ENCODE results near the gene NR0B2. TPM values are rescaled to one million over a fixed set of nuclear protein-coding genes. Genes with fewer than 3 reads are reported as not detected.

Gene NR0B2
- not detected in 2 replicates for polyA plus RNA-seq (2013)

DNA sequence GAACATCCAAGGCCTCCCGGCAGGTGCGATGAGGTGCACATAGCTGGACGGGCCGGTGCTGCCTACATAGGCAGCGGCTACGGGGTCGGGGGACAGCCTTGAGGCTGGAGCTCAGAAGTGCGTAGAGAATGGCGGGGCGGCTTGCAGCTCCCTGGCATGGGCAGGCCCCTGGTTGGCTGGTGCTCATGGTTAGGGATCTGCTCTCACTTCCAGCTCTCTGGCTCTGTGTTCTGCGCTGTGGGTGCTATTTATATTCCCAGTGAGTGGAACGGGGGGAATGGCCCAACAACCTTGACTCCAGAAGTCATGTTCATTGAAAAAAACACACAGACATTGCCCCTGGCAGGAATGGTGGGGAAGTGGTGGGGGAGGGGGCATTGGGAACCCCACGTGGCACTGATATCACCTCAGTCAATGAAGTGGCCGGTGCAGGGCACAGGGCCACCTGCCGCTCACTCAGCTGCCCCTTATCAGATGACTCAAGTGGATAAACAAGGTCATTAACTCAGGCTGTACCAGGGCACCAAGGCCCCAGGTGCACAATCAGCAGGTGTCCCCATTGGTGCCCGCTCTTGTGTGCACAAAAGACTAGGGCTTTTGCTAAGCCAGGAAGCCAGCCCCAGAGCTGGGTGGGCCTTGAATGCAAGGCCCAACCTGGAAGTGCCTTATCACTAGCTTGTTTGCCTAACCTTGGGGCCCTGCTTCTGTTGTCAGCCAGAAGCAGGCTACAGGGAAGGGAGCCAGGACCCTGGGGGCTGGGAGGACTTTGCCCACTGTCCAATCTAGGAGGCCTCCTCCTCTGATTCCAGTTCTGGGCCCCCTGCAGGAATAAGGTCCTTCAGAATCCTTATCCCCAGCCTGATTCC lies at the start of gene NR0B2:
Gene NR0B2, minus strand, starts transcription at position 222 of the 866 bp plus-strand sequence. Its CDS starts 35 bp downstream, at position 187.
- Histone ChIP-seq H2BK120ac (ENCODE audit: insufficient read depth, low read length, poor library complexity) (no peak within 1 kb of the TSS), H3K79me2 (ENCODE audit: control insufficient read depth, insufficient read depth, low read length, poor library complexity) (no peaks in the 10 kb centered on the region), H4K12ac (ENCODE audit: low read depth, low read length) (no peak within 1 kb of the TSS), H3K27me3 (ENCODE audit: insufficient read depth, low read length) (no peaks in the 10 kb centered on the region), H3K4me2 (ENCODE audit: low read length) (no peak within 1 kb of the TSS), H3K4me1 (ENCODE audit: control insufficient read depth in 1 of 2, insufficient read depth in 2 of 2, low read length in 2 of 2) (no peaks in the 10 kb centered on the region), H3K23ac (ENCODE audit: low read length) (no peak within 1 kb of the TSS), H4K91ac (ENCODE audit: low read depth, low read length) (no peak within 1 kb of the TSS), H2BK12ac (ENCODE audit: low read length) (no peak within 1 kb of the TSS), H2BK5ac (ENCODE audit: low read depth, low read length, poor library complexity) (no peak within 1 kb of the TSS), H3K27ac (ENCODE audit: low read depth, low read length) (no peak within 1 kb of the TSS), H3K9ac (ENCODE audit: low read length) (no peak within 1 kb of the TSS), H3K18ac (ENCODE audit: low read length) (no peak within 1 kb of the TSS), H3K79me1 (ENCODE audit: low read length) (no peaks in the 10 kb centered on the region), H3K4me3 (ENCODE audit: low read depth, low read length) (no peak within 1 kb of the TSS), H3K36me3 (ENCODE audit: control insufficient read depth in 1 of 2, insufficient read depth in 2 of 2, low read length in 2 of 2) (no peaks in the 10 kb centered on the region), H2AK5ac (ENCODE audit: low read length) (no peak within 1 kb of the TSS), H3K14ac (ENCODE audit: low read length) (no peak within 1 kb of the TSS), H3K9me3 (ENCODE audit: insufficient read depth, low read depth, low read length) (peaks cover 4% of the 10 kb centered on the region), H3K4ac (ENCODE audit: low read depth, low read length) (no peak within 1 kb of the TSS), H2AFZ (ENCODE audit: insufficient read depth, low read length, poor library complexity) (no peak within 1 kb of the TSS), H4K8ac (ENCODE audit: low read depth, low read length) (no peak within 1 kb of the TSS)
- no CpG with 5 or more reads among the region's 16 CpGs for WGBS (ENCODE audit: extremely low coverage, insufficient coverage, insufficient read length)
- no peak for DNase-seq

DNA sequence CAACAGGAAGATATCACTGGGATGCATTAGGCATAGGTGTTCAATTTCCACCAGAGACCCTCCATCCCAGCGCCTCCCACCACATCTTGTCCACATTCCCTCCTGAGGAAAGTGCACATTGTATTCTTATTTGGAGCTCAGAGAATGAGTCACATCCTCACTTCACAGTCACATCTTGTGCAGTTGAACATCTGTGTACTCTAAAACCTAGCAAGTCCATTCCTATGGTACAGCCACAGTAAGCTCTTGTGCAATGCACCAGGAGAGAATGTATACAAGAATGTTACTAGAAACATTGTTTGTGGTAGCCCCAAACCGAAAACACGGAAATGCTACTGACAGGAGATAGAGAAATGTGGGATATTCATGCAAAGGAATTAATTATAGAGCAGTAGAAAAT lies 48.1 kb upstream of the NR0B2 start:
- no peaks in the 10 kb centered on the region for H3K36me3 ChIP-seq (ENCODE audit: control insufficient read depth in 1 of 2, insufficient read depth in 2 of 2, low read length in 2 of 2)
- no peak overlapping the region for H2AK5ac ChIP-seq (ENCODE audit: low read length)
- no peak overlapping the region for H4K12ac ChIP-seq (ENCODE audit: low read depth, low read length)
- no peak overlapping the region for H4K91ac ChIP-seq (ENCODE audit: low read depth, low read length)
- H3K4me1 ChIP-seq (ENCODE audit: control insufficient read depth in 1 of 2, insufficient read depth in 2 of 2, low read length in 2 of 2): peaks cover 0 to 8% of the 10 kb centered on the region in 2 experiments
- no peak overlapping the region for H2BK12ac ChIP-seq (ENCODE audit: low read length)
- no peak overlapping the region for H3K14ac ChIP-seq (ENCODE audit: low read length)
- H2BK5ac ChIP-seq (ENCODE audit: low read depth, low read length, poor library complexity): no peak overlapping the region
- WGBS (ENCODE audit: extremely low coverage, insufficient coverage, insufficient read length): no CpG with 5 or more reads among the region's 3 CpGs
- H4K8ac ChIP-seq (ENCODE audit: low read depth, low read length): no peak overlapping the region
- no peak overlapping the region for H2BK120ac ChIP-seq (ENCODE audit: insufficient read depth, low read length, poor library complexity)
- no peak overlapping the region for H3K23ac ChIP-seq (ENCODE audit: low read length)
- no peak overlapping the region for H3K9ac ChIP-seq (ENCODE audit: low read length)
- peak; percentile 28 to 51 for DNase-seq
- no peak overlapping the region for H3K18ac ChIP-seq (ENCODE audit: low read length)
- H3K27me3 ChIP-seq (ENCODE audit: insufficient read depth, low read length): no peaks in the 10 kb centered on the region
- H3K27ac ChIP-seq (ENCODE audit: low read depth, low read length): no peak overlapping the region
- H3K9me3 ChIP-seq (ENCODE audit: insufficient read depth, low read depth, low read length): peaks cover 1% of the 10 kb centered on the region
- H3K4ac ChIP-seq (ENCODE audit: low read depth, low read length): no peak overlapping the region
- H3K79me1 ChIP-seq (ENCODE audit: low read length): peaks cover 7% of the 10 kb centered on the region
- H2AFZ ChIP-seq (ENCODE audit: insufficient read depth, low read length, poor library complexity): no peak overlapping the region
- H3K4me3 ChIP-seq (ENCODE audit: low read depth, low read length): no peak overlapping the region
- H3K4me2 ChIP-seq (ENCODE audit: low read length): no peak overlapping the region
- peaks cover 7% of the 10 kb centered on the region for H3K79me2 ChIP-seq (ENCODE audit: control insufficient read depth, insufficient read depth, low read length, poor library complexity)

- Histone ChIP-seq H3K27ac (ENCODE audit: low read depth, low read length) (no peak overlapping the region), H2AFZ (ENCODE audit: insufficient read depth, low read length, poor library complexity) (peak overlapping the region; percentile 24), H3K18ac (ENCODE audit: low read length) (no peak overlapping the region), H3K9ac (ENCODE audit: low read length) (peak overlapping the region; percentile 38), H3K23ac (ENCODE audit: low read length) (no peak overlapping the region), H3K14ac (ENCODE audit: low read length) (peak overlapping the region; percentile 3), H2BK5ac (ENCODE audit: low read depth, low read length, poor library complexity) (no peak overlapping the region), H3K27me3 (ENCODE audit: insufficient read depth, low read length) (no peaks in the 10 kb centered on the region), H3K4me3 (ENCODE audit: low read depth, low read length) (peak overlapping the region; percentile 99), H4K12ac (ENCODE audit: low read depth, low read length) (peak overlapping the region; percentile 4), H2BK12ac (ENCODE audit: low read length) (no peak overlapping the region), H3K79me2 (ENCODE audit: control insufficient read depth, insufficient read depth, low read length, poor library complexity) (peaks cover 7% of the 10 kb centered on the region), H4K8ac (ENCODE audit: low read depth, low read length) (peak overlapping the region; percentile 35), H3K4me1 (ENCODE audit: control insufficient read depth in 1 of 2, insufficient read depth in 2 of 2, low read length in 2 of 2) (peaks cover 0 to 8% of the 10 kb centered on the region in 2 experiments), H3K36me3 (ENCODE audit: control insufficient read depth in 1 of 2, insufficient read depth in 2 of 2, low read length in 2 of 2) (no peaks in the 10 kb centered on the region), H2AK5ac (ENCODE audit: low read length) (no peak overlapping the region), H4K91ac (ENCODE audit: low read depth, low read length) (no peak overlapping the region), H2BK120ac (ENCODE audit: insufficient read depth, low read length, poor library complexity) (no peak overlapping the region), H3K79me1 (ENCODE audit: low read length) (peaks cover 7% of the 10 kb centered on the region), H3K9me3 (ENCODE audit: insufficient read depth, low read depth, low read length) (peaks cover 1% of the 10 kb centered on the region), H3K4ac (ENCODE audit: low read depth, low read length) (no peak overlapping the region), H3K4me2 (ENCODE audit: low read length) (peak overlapping the region; percentile 87)
- no CpG with 5 or more reads among the region's 3 CpGs for WGBS (ENCODE audit: extremely low coverage, insufficient coverage, insufficient read length)
- DNase-seq: no peak
These were observed 46.8 kb upstream of the NR0B2 start for GRCh38 chr1:26960625-26960966.

DNA sequence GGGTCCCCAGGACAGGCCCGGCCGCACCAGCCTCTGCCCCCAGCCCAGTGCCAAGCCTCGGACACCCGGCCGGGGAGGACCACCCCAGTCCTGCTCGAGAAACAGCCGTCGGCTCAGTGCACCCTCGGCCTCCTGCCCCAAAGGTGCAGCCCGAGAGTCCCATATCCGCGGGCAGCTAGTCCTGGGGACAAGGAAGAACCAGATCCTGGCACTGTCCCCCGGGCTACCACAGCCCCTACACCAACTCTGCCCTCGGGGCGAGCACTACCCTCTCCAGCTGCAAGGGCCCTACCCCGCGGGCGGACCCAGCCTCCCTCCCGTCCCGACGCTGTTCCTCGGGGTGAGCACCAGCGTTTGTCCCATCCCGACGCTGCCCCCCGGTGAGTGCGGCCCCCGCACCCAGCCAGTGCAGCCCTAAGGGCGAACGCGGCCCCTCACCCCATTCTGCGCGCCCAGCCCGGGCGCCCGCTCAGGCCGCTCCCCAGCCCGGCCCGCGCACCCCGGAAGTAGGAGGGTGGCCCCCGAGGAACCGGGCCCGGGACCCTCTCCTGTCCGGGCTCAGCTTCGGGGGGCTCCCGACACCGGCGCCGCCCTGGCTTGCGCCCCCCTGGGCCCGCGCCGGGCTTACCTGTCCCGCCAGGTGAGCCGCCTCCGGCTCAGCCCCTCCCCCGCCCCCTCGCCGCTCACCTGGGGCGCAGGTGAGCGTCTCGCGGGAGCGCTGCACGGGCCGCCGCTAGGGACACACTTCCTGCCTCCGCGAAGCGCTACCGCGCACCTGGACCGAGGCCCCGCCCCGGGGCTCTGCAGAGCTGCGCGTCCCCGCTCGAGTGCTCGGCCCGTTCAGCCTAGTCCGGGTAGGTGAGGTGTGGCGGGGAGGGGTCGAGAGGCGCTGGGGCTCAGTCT lies 46.2 kb upstream of the NR0B2 start, which contains the start of gene KDF1:
Gene KDF1, minus strand, starts transcription at position 747 of the 903 bp plus-strand sequence. CDS start 8,088 bp downstream, outside the sequence.
- Histone ChIP-seq H3K4me1 (ENCODE audit: control insufficient read depth in 1 of 2, insufficient read depth in 2 of 2, low read length in 2 of 2) (peaks cover 0 to 8% of the 10 kb centered on the region in 2 experiments), H3K4ac (ENCODE audit: low read depth, low read length) (peak within 1 kb of the TSS; percentile 16), H3K36me3 (ENCODE audit: control insufficient read depth in 1 of 2, insufficient read depth in 2 of 2, low read length in 2 of 2) (no peaks in the 10 kb centered on the region), H3K4me2 (ENCODE audit: low read length) (peak within 1 kb of the TSS; percentile 87), H3K79me2 (ENCODE audit: control insufficient read depth, insufficient read depth, low read length, poor library complexity) (peaks cover 7% of the 10 kb centered on the region), H3K4me3 (ENCODE audit: low read depth, low read length) (peak within 1 kb of the TSS; percentile 99), H2BK12ac (ENCODE audit: low read length) (no peak within 1 kb of the TSS), H3K18ac (ENCODE audit: low read length) (peak within 1 kb of the TSS; percentile 64), H3K79me1 (ENCODE audit: low read length) (peaks cover 7% of the 10 kb centered on the region), H3K9me3 (ENCODE audit: insufficient read depth, low read depth, low read length) (peaks cover 1% of the 10 kb centered on the region), H2AFZ (ENCODE audit: insufficient read depth, low read length, poor library complexity) (peak within 1 kb of the TSS; percentile 64), H3K23ac (ENCODE audit: low read length) (no peak within 1 kb of the TSS), H3K27me3 (ENCODE audit: insufficient read depth, low read length) (no peaks in the 10 kb centered on the region), H2BK5ac (ENCODE audit: low read depth, low read length, poor library complexity) (peak within 1 kb of the TSS; percentile 54), H3K27ac (ENCODE audit: low read depth, low read length) (peak within 1 kb of the TSS; percentile 2), H2AK5ac (ENCODE audit: low read length) (no peak within 1 kb of the TSS), H4K12ac (ENCODE audit: low read depth, low read length) (peak within 1 kb of the TSS; percentile 66), H3K14ac (ENCODE audit: low read length) (peak within 1 kb of the TSS; percentile 44), H3K9ac (ENCODE audit: low read length) (peak within 1 kb of the TSS; percentile 96), H4K91ac (ENCODE audit: low read depth, low read length) (peak within 1 kb of the TSS; percentile 59), H4K8ac (ENCODE audit: low read depth, low read length) (peak within 1 kb of the TSS; percentile 79), H2BK120ac (ENCODE audit: insufficient read depth, low read length, poor library complexity) (peak within 1 kb of the TSS; percentile 9)
- WGBS (ENCODE audit: extremely low coverage, insufficient coverage, insufficient read length): no CpG with 5 or more reads among the region's 86 CpGs
- DNase-seq: peak; percentile 84 to 91
